ENCODE results near the gene MSLN. TPM values are rescaled to one million over a fixed set of nuclear protein-coding genes. Genes with fewer than 3 reads are reported as not detected.

The MSLN gene
- polyA plus RNA-seq, 1 donor (not counting 4 experiments of a cell fraction or from before 2014, with no cell fraction given), result 8.5 TPM

DNA sequence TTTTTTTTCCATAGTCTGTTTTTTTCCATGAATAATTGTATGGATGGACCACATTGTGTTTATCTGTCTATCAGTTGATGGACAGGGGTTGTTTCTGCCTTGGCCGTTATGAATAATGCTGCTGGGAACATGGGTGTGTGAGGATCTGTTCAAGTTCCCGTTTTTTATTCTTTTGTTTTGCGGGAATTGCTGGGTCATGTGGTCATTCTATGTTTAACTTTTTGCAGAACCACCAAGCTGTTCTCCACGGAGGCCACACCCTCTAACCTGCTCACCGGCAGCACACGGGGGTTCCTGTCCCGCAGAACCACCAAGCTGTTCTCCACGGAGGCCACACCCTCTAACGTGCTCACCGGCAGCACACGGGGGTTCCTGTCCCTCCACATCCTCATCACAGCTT is 5.9 kb upstream of the MSLN start:
- H3K27me3 ChIP-seq (ENCODE audit: control insufficient read depth, extremely low read depth, insufficient read depth, low read length), result peaks cover 9% of the 10 kb centered on the region
- H3K9me3 ChIP-seq (ENCODE audit: control insufficient read depth, low read depth, low read length), result no peaks in the 10 kb centered on the region
- no peak overlapping the region for H3K4me2 ChIP-seq (ENCODE audit: control insufficient read depth, extremely low read depth, insufficient read depth, low read depth, low read length)
- no peak overlapping the region for H3K27ac ChIP-seq (ENCODE audit: control insufficient read depth, insufficient read depth, low read length)
- no peak overlapping the region for H2AFZ ChIP-seq (ENCODE audit: control insufficient read depth, low read length)
- no peak for FAIRE-seq
- dilution Hi-C loops (cut with MboI; ENCODE audit: extremely low pct_ligation_motif_present, low sequenced_read_pairs), result no loop called here
- no peaks in the 10 kb centered on the region for H3K9me1 ChIP-seq (ENCODE audit: control insufficient read depth, extremely low read depth, insufficient read depth, low read length)
- no peaks in the 10 kb centered on the region for H4K20me1 ChIP-seq (ENCODE audit: control insufficient read depth, extremely low read depth, insufficient read depth, low read length)
- peaks cover 13% of the 10 kb centered on the region for H3K4me1 ChIP-seq (ENCODE audit: control insufficient read depth, extremely low read depth, insufficient read depth, low read length)
- H3K79me2 ChIP-seq (ENCODE audit: control insufficient read depth, insufficient read depth, low read length), result no peaks in the 10 kb centered on the region
- no peak for TF ChIP-seq EZH2 (IDR thresholded peaks at IDR 0.05; ENCODE audit: low read length)
- TF ChIP-seq, protein P1, sequence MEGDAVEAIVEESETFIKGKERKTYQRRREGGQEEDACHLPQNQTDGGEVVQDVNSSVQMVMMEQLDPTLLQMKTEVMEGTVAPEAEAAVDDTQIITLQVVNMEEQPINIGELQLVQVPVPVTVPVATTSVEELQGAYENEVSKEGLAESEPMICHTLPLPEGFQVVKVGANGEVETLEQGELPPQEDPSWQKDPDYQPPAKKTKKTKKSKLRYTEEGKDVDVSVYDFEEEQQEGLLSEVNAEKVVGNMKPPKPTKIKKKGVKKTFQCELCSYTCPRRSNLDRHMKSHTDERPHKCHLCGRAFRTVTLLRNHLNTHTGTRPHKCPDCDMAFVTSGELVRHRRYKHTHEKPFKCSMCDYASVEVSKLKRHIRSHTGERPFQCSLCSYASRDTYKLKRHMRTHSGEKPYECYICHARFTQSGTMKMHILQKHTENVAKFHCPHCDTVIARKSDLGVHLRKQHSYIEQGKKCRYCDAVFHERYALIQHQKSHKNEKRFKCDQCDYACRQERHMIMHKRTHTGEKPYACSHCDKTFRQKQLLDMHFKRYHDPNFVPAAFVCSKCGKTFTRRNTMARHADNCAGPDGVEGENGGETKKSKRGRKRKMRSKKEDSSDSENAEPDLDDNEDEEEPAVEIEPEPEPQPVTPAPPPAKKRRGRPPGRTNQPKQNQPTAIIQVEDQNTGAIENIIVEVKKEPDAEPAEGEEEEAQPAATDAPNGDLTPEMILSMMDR (optimal IDR thresholded peaks at IDR 0.05 in 1 of 3, IDR thresholded peaks at IDR 0.05 in 1 of 3, conservative IDR thresholded peaks at IDR 0.05 in 1 of 3; ENCODE audit: extremely low read depth in 1 of 3, insufficient read depth in 2 of 3, low read length in 3 of 3), result no peak
- no peaks in the 10 kb centered on the region for H3K36me3 ChIP-seq (ENCODE audit: control insufficient read depth in 2 of 2, extremely low read depth in 1 of 2, insufficient read depth in 2 of 2, low read length in 2 of 2)
- DNase-seq (ENCODE audit: low read depth, low spot score), result no peak
- H3K4me3 ChIP-seq (ENCODE audit: control insufficient read depth in 2 of 3, extremely low read depth in 1 of 3, insufficient read depth in 2 of 3, low read depth in 1 of 3, low read length in 3 of 3), result no peak overlapping the region
- H3K9ac ChIP-seq (ENCODE audit: control insufficient read depth, extremely low read depth, insufficient read depth, low read length), result no peak overlapping the region

DNA sequence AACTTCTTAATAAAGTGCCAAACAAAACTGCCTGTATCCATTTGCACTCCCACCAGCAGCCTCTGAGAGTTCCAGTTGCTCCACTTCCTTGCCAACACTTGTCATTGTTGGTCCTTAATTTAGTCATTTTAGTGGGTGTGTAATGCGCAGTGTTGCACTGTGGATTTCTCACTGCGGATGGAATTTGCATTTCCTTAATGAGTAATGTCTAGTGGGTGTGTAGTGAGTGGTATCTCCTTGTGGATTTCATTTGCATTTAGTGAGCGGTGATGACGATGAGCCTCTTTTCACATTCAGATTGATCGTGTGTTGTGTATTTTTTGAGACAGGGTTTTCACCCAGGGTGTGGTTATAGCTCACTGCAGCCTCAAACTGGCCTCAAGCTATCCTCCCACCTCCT is 4.1 kb upstream of the MSLN start:
- dilution Hi-C loops (cut with MboI; ENCODE audit: extremely low pct_ligation_motif_present, low sequenced_read_pairs), result no loop called here
- no peaks in the 10 kb centered on the region for H3K9me3 ChIP-seq (ENCODE audit: control insufficient read depth, low read depth, low read length)
- TF ChIP-seq, protein P1 (optimal IDR thresholded peaks at IDR 0.05 in 1 of 3, IDR thresholded peaks at IDR 0.05 in 1 of 3, conservative IDR thresholded peaks at IDR 0.05 in 1 of 3; ENCODE audit: extremely low read depth in 1 of 3, insufficient read depth in 2 of 3, low read length in 3 of 3), result no peak
- no peak for TF ChIP-seq EZH2 (IDR thresholded peaks at IDR 0.05; ENCODE audit: low read length)
- H3K4me2 ChIP-seq (ENCODE audit: control insufficient read depth, extremely low read depth, insufficient read depth, low read depth, low read length), result no peak overlapping the region
- H3K27me3 ChIP-seq (ENCODE audit: control insufficient read depth, extremely low read depth, insufficient read depth, low read length), result peaks cover 9% of the 10 kb centered on the region
- H3K79me2 ChIP-seq (ENCODE audit: control insufficient read depth, insufficient read depth, low read length), result no peaks in the 10 kb centered on the region
- no peaks in the 10 kb centered on the region for H3K36me3 ChIP-seq (ENCODE audit: control insufficient read depth in 2 of 2, extremely low read depth in 1 of 2, insufficient read depth in 2 of 2, low read length in 2 of 2)
- DNase-seq (ENCODE audit: low read depth, low spot score) (no peak), FAIRE-seq (no peak)
- H3K4me1 ChIP-seq (ENCODE audit: control insufficient read depth, extremely low read depth, insufficient read depth, low read length), result peaks cover 30% of the 10 kb centered on the region
- no peaks in the 10 kb centered on the region for H4K20me1 ChIP-seq (ENCODE audit: control insufficient read depth, extremely low read depth, insufficient read depth, low read length)
- H3K4me3 ChIP-seq (ENCODE audit: control insufficient read depth in 2 of 3, extremely low read depth in 1 of 3, insufficient read depth in 2 of 3, low read depth in 1 of 3, low read length in 3 of 3), result no peak overlapping the region
- no peak overlapping the region for H3K27ac ChIP-seq (ENCODE audit: control insufficient read depth, insufficient read depth, low read length)
- no peak overlapping the region for H2AFZ ChIP-seq (ENCODE audit: control insufficient read depth, low read length)
- no peaks in the 10 kb centered on the region for H3K9me1 ChIP-seq (ENCODE audit: control insufficient read depth, extremely low read depth, insufficient read depth, low read length)
- no peak overlapping the region for H3K9ac ChIP-seq (ENCODE audit: control insufficient read depth, extremely low read depth, insufficient read depth, low read length)
